NCI-H82 (cell line): ENCODE results near the gene FAM120A.

Experiments used
- DNase-seq: peaks from one replicate; lab custom pipeline; 2025; lab: John Stamatoyannopoulos, UW

The FAM120A gene

DNA sequence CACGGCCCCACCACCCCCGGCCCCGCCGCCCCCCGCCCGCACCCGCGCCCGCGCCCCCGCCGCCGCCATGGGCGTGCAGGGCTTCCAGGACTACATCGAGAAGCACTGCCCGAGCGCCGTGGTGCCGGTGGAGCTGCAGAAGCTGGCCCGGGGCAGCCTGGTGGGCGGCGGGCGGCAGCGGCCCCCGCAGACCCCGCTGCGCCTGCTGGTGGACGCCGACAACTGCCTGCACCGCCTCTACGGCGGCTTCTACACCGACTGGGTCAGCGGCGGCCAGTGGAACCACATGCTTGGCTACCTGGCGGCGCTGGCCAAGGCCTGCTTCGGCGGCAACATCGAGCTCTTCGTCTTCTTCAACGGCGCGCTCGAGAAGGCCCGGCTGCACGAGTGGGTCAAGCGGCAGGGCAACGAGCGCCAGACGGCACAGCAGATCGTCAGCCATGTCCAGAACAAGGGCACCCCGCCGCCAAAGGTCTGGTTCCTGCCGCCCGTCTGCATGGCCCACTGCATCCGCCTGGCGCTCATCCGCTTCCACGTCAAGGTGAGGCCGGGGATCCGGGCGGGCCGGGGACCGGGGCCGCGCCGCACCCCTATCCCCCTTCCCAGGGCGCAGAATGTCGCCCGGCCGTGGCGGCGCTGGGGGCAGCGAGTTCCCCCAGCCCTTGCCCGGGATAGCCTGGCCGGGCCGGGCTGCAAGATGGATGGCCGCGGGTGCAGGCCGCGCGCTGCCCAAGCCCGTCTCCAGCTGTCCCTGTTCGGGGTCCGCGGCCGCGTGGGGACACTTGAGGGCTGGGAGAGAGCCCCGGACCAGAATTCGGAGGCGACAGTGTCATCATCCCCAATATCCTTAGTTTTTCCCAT is 594 bp downstream of the FAM120A start:
- peak; percentile 47 for DNase-seq

DNA sequence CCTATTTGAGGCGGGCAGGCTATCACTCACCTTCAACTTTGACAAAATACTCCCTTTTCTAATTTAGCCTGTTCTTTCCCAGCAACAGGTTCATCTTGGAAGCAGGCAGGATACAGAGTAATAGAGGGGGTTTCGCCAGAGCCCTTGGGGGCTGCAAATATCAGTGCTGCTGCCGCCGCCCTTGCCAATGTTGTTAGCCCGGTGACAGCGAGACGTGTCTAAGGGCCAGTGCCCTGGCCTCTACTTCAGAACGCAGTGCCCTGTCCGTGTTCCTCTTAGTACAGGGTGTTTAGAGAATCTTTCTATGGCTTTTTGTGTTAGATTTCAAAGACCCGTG is 1.2 kb downstream of the FAM120A start:
- DNase-seq, result peak; percentile 45

DNA sequence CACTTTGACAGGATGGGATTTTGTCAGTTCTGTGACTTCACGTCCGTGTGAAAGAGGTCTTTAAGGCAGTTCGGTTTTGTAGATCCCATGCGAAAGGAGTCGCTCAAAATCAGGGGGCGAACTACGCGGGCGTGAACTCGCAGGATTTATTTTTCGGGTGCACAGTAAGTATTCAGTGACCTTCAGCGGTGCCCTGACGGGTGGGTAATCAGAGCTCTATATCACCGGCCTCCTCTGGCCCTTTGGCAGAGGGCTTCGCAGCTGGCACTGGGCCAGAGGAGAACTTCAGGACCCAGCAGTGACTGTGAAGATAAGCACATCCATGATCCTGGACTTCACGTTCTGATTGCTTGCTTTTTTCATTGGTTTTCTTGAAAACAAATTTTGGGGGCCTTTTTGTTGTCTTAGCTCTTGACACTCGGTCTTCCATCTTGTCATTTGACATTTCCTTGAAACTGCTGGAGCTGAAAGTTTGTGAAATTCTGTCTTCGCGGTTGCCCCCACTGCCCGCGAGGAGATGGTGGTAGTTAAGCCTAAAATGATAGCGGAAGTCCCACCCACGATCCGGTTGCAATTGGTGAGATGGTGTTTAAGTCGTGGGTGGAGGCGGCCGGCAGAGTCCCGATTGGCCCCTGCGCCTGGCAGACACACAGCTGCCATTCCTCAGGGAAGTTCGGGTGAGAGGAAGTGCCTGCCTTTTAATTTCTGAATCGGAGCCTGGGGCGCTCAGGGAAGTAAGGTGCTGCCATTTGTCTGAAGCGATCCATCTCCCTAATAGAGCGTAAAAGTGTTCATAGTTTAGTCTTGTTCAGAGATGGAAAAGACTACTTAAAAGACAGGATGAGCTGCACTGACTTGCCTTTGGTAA is 1.8 kb downstream of the FAM120A start, which contains the start of gene FAM120AOS:
TSS of gene FAM120AOS (minus strand) at position 535 of the 868 bp plus-strand sequence. CDS start 872 bp downstream, outside the sequence.
- peak; percentile 95 for DNase-seq

DNA sequence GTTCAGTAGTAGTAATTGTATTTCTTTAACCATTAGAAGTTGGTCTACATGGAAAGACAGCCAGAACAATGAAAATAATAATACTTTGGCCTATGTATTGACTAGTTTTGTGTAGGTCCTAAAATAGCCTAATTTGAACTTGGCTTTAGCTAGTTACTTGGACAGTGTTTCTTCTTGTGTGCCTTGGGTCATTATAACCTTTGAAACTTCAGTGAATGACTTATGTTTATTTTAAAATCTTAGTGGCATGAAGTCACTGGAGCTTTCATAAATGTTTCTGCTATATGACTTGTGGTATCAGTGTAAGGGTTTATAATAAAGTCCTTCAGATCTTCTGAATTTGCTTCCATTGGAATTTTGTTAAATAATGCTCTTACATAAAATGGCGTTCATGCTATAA is 4.5 kb downstream of the FAM120A start:
- DNase-seq, result no peak

DNA sequence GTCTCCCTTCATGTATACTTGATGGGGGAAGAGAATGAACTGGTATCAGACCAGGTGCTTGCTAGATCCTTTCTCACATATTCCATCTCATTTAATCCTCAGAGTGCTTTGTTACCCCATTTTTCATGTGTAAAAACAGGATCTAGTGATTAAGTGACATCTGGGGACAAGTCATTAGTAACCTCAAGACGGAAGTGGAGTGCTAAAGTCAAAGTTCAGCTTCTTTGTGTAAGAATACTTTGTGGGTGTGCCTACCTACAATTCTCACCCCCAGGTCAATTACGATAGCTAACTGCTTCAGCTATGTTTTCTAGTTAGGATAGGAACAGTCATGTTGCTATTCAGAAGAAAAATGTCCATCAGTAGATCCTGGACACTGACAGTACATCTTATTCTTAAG is 5.0 kb downstream of the FAM120A start:
- DNase-seq, result no peak

DNA sequence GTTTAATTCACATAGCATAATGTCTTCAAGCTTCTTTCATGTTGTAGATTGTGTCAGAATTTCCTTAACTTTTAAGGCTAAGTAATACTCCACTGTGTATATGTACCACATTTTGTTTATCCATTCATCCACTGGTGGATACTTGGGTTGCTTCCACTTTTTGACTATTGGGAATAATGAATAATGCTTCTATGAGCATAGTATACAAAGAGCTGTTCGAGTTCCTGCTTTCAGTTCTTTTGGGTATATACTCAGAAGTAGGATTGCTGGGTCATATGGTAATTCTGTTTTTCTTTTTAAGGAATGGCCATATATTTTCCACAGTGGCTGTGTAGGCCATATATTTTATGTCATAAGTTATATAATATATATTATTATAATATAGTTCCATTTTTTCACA is 5.5 kb downstream of the FAM120A start:
- DNase-seq, result no peak

DNA sequence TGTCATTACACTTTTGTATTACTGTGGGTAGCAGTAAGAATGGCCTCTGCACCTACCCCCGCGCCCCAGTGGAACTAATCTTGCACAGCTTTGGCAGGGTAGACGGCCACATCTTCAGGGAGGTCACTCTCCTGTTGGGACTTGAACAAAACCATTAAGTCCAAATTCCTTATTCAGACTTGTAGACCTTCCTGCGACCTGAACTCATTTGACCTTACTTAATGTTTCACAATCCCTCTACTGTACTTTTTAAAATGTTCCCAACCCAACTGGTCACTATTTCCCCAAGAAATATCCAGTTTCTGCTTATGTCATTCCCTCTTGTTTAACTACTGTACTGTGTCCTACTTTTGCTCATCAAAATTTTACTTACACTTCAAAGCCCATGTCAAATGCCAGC is 7.2 kb downstream of the FAM120A start:
- no peak for DNase-seq

DNA sequence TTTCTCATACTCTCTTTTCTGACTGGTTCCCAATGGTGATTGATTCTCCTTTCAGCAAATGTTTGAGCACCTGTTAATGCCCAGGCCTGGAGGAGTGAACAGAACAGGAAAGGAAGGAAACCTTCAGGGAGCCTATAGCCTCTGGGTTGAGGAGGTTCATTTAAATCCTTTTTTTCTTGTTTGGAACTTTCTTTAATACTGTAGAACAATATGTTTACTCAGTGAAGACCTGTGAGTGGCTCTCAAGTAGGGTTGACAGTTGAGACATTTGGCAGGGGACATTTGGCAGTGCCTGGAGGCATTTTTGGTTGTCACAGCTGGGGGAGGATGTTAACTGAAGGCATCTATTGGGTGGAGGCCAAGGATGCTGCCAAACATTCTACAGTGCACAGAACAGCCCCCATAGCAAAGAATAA is 8.0 kb downstream of the FAM120A start:
- DNase-seq, result no peak

DNA sequence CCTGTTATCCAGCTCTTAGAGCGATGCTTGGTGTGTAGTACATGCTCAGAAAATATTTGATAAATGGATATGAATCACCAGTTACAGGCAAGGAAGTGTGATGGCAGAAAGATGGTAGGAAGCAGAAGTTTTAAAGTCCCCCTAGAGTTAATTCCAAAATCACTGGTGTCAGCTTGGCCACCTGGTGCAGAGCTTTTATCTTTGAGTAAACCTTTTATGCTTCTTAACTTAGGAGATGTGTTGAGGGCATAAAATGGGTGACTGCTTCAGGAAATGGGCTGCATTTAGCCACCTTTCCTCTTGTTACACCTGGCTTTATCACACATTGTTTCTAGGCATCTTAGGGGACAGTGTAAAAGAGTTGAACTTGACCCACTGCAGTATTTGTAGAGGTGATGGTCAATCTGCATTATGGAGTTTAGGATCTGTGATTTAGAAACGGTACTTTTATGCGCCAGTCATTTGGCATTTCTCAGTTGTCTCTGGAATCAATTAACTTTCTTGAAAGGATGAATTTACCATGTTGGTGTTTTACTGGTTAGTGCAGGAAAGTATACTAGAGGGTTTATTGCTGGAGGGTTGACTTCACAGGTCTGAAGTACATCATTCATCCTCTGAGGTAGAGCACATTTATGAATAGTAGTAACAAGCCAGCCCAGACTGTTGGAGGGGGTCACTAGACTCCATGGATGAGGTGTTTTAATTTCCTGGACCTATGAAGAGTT is 9.4 kb downstream of the FAM120A start:
- peak; percentile 56 for DNase-seq

DNA sequence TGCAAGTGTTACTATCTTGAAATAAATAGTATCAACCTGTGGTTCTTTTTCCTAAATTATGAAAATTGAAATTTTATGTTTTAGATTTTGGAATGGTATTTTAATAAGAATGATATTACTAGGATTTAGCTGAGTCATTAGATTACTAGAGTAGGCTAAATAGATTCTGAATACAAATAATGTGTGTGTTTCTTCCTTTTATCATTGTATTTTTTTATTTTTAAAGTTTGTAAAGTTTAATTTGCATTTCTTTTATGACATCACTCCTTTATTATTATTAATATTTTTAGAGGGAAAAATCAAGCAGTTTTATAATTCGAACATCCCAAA is 9.9 kb downstream of the FAM120A start:
- DNase-seq, result no peak

DNA sequence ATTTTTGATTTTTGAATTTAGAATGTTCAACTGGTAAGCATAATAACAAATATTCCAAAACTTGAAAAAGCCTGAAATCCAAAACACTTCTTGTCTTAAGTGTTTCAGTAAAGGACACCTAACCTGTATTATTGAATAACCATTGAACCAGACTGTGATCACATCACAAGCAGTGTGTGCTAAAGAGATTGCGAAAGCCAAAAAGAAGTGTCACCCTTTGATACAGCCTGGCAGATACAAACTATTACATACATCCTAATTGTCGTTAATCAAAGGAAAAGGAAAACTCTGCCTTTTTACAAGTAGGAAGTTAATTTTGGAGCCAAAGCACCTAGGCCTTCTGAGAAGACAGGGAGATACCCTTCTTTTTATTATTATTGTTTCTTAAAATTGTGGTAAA is 10.3 kb downstream of the FAM120A start:
- DNase-seq, result no peak

DNA sequence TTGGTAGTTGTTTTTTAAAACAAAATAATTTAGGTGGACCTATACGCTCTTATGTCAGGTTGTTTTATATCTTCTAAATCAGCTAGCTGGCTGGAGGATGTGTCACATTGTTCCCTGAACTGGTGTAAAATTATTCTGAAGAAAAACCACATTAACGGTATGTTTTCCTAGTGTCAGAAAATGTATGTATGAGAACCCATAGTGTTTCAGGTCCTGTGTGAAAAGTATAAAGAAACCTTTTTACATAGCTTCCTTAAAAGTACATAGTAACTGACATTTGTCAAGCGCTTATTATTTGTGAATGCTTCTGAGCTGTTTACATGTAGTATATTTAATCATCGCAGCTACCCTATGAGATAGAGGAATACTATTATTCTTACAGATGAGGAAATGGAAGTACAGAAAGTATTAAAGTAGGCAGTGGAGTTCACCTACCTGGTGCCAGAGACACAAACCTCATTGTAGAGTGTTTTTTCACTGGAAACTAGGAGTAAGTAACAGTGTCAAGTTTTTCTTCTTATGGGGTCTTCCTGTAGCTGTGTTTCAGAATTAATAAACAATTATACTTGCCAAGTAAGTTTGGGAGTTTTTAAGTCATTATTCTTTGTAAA is 12.3 kb downstream of the FAM120A start:
- DNase-seq, result no peak

DNA sequence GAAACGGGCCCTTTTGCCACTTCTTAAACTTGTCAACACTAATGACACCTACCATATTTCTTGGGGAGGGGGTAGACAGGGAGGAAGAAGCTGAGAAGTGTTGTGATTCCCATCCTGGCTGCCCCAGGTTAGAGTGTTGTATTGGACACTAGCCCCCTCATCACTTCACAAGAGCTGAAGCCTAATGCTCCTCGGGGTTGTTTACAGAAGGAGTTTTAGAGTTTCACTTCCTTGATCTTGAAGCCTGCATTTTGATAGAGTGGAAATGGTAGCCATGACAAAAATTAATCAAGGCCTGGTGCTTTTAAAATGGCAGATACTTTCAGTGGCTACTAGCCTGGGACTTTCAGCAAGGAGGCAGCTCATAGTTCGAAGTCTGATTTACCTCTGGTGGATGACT is 12.9 kb downstream of the FAM120A start:
- no peak for DNase-seq

DNA sequence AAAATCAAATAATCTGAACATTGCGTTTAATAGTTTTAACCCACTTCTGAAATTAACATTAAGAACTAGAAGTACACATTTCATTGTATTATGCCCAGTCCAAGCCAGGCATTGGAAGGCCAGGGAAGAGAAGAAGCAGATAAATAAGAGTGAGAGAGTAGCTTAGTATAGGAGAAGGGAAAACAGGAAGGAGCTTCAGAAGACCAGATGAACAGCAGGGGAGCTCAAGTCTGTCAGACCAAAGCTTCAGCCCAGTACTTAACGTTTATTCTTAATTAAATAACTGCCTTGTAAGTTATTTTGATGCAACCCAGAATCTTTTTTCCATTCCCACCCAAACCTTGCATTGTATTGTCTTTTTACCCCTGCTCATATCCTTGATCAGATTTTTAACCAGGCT is 13.4 kb downstream of the FAM120A start:
- peak; percentile 7 for DNase-seq

DNA sequence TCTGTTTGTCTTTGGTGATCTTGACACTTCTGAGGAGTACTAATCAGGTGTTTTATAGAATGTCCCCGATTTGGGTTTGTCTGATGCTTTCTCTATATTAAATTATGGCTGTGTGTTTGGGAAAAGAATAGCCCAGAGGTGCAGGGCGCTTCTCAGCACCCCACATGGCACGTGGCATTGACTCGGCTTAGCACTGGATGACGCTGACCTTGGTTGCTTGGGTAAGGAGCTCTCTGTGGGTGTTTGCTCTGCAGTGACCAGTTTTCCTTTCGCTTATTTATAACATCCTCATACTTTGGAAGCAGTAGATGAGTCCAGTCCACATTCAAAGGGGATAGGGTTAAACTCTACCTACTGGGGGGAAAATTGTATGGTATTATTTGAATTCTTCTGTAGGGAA is 14.4 kb downstream of the FAM120A start:
- no peak for DNase-seq

DNA sequence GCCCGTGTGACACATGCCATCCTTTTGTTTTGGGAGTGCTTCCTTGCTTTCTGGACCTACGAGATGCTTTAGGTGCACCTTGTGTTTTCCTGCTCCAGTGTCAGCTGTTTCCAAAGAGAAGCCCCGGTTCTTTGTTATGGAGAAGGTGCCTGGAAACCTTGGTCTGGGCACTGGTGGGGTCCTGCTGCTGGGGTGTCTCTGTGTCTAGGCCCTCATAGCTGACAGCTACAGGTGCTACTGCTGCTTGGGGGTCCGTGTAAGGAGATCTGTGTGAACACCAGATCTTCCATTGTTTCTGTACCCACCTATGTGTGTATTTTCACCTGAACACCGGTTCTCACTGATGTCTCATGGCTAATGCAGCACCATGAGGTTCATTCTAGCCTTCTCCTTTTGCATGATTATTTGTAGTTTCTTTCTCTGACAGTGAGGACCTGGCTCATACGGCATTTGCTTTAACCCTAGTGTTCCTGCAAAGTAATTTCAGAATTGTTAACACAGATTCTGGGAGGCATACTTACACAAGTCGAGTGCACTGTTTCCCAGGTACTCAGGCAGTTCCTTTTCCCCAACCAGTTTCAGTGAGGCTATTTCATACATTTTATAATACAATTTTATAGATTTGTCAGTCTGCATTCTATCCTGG is 15.1 kb downstream of the FAM120A start:
- DNase-seq, result no peak

DNA sequence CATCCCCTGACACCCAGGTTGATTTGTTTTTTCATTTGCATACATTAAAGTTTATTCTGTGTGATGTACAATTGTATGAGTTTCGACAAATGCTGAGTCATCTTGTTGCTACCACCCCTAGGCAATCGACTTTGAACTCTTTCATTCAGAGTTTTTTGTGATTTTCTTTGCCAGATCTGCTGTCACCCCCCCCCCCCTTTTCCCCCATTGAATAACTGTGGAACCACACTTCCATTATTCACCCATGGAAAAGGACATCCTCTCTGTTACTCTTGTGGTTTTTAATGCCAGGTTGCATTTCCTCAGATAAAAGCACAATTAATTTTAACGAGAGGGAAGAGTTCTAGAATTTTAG is 15.6 kb downstream of the FAM120A start:
- DNase-seq, result no peak

DNA sequence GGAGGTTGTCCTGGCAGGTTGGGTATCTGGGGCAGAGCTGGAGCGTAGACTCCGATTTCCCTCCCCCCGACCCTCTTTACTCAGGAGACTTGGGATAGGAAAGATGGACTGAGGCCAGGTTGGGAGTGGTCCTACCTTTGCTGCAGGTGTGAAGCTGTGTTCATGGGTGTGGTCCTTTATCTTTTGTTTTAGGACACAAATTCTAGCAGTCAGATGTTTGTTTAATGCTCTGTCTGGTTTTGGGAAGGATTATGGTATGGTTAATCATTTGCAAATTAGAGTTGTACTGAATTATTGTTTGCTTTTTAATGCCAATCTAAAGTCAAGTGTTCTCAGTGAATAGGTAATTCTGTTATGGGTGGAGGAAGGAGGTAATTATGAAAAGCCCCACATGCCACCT is 16.0 kb downstream of the FAM120A start:
- no peak for DNase-seq

DNA sequence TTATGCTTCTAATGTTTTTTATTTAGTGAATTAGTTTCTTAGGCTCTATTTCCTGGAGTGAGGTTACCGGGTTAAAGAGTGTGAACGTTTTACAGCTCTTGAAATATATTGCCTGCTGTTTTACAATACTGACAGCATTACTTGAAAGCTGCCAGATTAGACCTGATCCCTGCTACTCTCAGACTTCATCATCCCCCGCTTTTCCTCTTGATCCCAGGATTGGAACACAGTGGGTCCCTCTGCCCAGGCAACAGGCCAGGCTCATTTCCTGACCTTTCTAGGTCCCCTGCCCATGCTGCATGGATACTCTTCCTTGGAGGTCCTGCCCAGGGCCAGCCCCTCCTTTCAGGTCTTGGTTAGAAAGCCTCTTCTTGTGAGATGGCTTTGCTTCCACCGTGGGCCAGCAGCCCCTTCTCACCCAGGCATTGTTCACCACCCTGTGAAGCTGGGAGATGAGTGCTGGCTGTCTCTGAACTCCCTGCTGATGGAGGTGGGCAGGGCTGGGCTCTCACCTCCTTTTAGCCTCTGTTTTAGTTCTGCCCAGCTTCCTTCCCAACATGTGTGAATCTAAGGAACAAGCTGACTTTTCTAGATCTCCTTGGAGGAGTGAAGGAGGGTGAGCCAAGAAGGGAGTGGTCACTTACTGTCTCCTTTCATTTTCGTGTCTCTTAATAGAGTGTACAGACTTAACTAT is 17.4 kb downstream of the FAM120A start:
- DNase-seq, result peak; percentile 51

DNA sequence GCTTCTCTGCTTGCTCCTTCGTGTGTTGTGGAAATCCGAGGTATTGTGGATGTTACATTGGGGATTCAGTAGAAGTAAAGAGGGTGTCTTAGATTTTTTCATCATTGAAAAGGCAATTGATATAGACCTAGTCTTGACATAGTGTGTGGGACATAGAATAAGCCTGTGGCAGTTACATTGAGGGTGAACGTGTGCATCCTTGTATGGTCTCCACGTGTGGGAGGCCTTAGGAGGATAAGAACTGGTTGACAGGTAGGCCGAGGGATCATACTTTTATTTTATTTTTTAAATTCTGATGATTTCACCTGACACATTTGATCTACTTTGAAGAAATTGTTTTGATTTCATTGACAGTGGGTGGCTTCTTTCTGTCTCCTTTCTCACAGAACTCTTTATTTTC is 18.9 kb downstream of the FAM120A start:
- no peak for DNase-seq

DNA sequence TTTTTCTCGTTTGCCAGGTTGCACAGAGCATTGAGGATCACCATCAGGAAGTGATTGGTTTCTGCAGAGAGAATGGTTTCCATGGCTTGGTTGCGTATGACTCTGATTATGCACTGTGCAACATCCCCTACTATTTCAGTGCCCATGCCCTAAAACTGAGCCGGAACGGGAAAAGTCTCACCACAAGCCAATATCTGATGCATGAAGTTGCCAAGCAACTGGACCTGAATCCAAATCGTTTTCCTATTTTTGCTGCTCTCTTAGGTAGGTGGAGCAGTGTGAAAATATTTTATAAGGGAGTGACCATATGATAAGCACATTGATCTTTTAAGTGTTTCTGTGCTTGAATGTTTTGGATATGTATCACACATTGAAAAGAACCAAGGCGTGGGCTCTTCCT is 19.6 kb downstream of the FAM120A start:
- DNase-seq, result no peak
